K562 (cell line): Measurements from ENCODE around the gene ZG16B. TPM values are rescaled to one million over a fixed set of nuclear protein-coding genes. Genes with fewer than 3 reads are reported as not detected.
A peak's percentile ranks its signal among the peaks of the same experiment; 100 is the strongest.

Experiments
- ARID1B ChIP-seq: fragments of 450-650 bp; IDR thresholded peaks from 2 replicates; pipeline ENCODE4 v1.6.1; 2016; ENCODE audit warnings: antibody characterized with exemption, mild to moderate bottlenecking, inconsistent platforms
- ATF3 ChIP-seq, 2 experiments: fragments of 450-650 bp in 1 of 2; sonication (generic) in 1 of 2; formaldehyde crosslinking in 1 of 2; IDR thresholded peaks in 1 of 2; conservative IDR thresholded peaks in 1 of 2; 2 replicates each; pipeline versions ENCODE4 v1.6.1 to v1.8.1; 2016 to 2023; ENCODE audit warnings: mild to moderate bottlenecking in 2 of 2, moderate library complexity in 2 of 2, inconsistent platforms in 1 of 2, missing genetic modification reagents in 1 of 2
- BRD9 ChIP-seq: fragments of 450-650 bp; IDR thresholded peaks from 2 replicates; pipeline ENCODE4 v1.6.1; 2018; ENCODE audit warnings: low read depth; ENCODE audit not compliant: partially characterized antibody
- CBFA2T3 ChIP-seq: fragments of 450-650 bp; IDR thresholded peaks from 2 replicates; pipeline ENCODE4 v1.6.1; 2017
- CTBP1 ChIP-seq: fragments of 450-650 bp; IDR thresholded peaks from 2 replicates; pipeline ENCODE4 v1.6.1; 2016; ENCODE audit warnings: borderline replicate concordance
- ESRRA ChIP-seq: fragments of 450-650 bp; IDR thresholded peaks from 2 replicates; pipeline ENCODE4 v1.6.1; 2014; ENCODE audit warnings: low read depth, mild to moderate bottlenecking, moderate library complexity, borderline replicate concordance
- ETV5 ChIP-seq: sonication (generic); formaldehyde crosslinking; IDR thresholded peaks from 2 replicates; pipeline ENCODE4 v1.4.0; 2020; ENCODE audit warnings: low read depth, mild to moderate bottlenecking, missing genetic modification reagents
- FOSL1 ChIP-seq: fragments of 200-800 bp; sonication (Bioruptor generic); conservative IDR thresholded peaks from 2 replicates; pipeline ENCODE4 v1.6.1; 2016; ENCODE audit warnings: missing genetic modification characterization, missing compliant biosample characterization
- HEY1 ChIP-seq: fragments of 250-450 bp; sonication (Bioruptor Pico); IDR thresholded peaks from 2 replicates; pipeline ENCODE4 v1.5.0; 2020; ENCODE audit warnings: mild to moderate bottlenecking, moderate library complexity, borderline replicate concordance
- JUND ChIP-seq, 2 experiments: IDR thresholded peaks; 2 replicates in 1 of 2; 3 replicates in 1 of 2; pipeline ENCODE4 v1.6.1; 2011; ENCODE audit warnings: borderline replicate concordance in 2 of 2, low read depth in 2 of 2, low read length in 2 of 2, improper control_type of control experiment in 1 of 2, missing biosample characterization in 1 of 2, missing genetic modification characterization in 1 of 2, missing genetic modification reagents in 1 of 2
- MBD1 ChIP-seq: fragments of 250-450 bp; sonication (Bioruptor Pico); IDR thresholded peaks from 2 replicates; pipeline ENCODE4 v1.8.0; 2022; ENCODE audit warnings: inconsistent platforms
- MLX ChIP-seq, 2 experiments: fragments of 450-650 bp in 1 of 2; sonication (generic) in 1 of 2; formaldehyde crosslinking; conservative IDR thresholded peaks; 2 replicates each; pipeline versions ENCODE4 v1.4.0 to v1.8.1; 2020 to 2022; ENCODE audit warnings: mild to moderate bottlenecking in 1 of 2, missing genetic modification reagents in 1 of 2
- SMAD1 ChIP-seq: fragments of 150-350 bp; IDR thresholded peaks from 2 replicates; pipeline ENCODE4 v1.6.1; 2014; ENCODE audit warnings: low read length, low read depth; ENCODE audit not compliant: partially characterized antibody
- SMARCA4 ChIP-seq: fragments of 450-650 bp; IDR thresholded peaks from 2 replicates; pipeline ENCODE4 v1.6.1; 2016
- SMARCE1 ChIP-seq: fragments of 450-650 bp; IDR thresholded peaks from 2 replicates; pipeline ENCODE4 v1.7.1; 2016; ENCODE audit warnings: mild to moderate bottlenecking
- TCF3 ChIP-seq: sonication (generic); formaldehyde crosslinking; IDR thresholded peaks from 2 replicates; pipeline ENCODE4 v1.4.0; 2020; ENCODE audit warnings: mild to moderate bottlenecking, missing genetic modification reagents
- TEAD4 ChIP-seq, 2 experiments: sonication (generic) in 1 of 2; formaldehyde crosslinking in 1 of 2; IDR thresholded peaks; 2 replicates each; pipeline versions ENCODE4 v1.6.1 to v1.8.0; 2012 to 2022; ENCODE audit warnings: borderline replicate concordance in 1 of 2, inconsistent platforms in 1 of 2, low read length in 1 of 2, mild to moderate bottlenecking in 1 of 2, missing genetic modification reagents in 1 of 2
- ZFP36 ChIP-seq: fragments of 150-350 bp; IDR thresholded peaks from 2 replicates; pipeline ENCODE4 v1.6.1; 2018; ENCODE audit warnings: low read length, low read depth; ENCODE audit not compliant: partially characterized antibody
- ZNF316 ChIP-seq: fragments of 450-650 bp; IDR thresholded peaks from 2 replicates; pipeline ENCODE4 v1.6.1; 2016
- ZNF589 ChIP-seq: fragments of 200-800 bp; sonication (Bioruptor generic); IDR thresholded peaks from 2 replicates; pipeline ENCODE4 v1.6.1; 2016; ENCODE audit warnings: low read depth, missing genetic modification characterization, missing compliant biosample characterization
- polyA plus RNA-seq, 8 experiments: library from polyadenylated mRNA; depleted of rRNA in 4 of 8; stranded (reverse) in 5 of 8; unstranded in 3 of 8; fragments of >200 nt; fragmentation: Nextera tagmentation in 2 of 8; fragmentation: Illumina TruSeq in 1 of 8; extraction: Ambion mirVana in 2 of 8; extraction: Trizol in 1 of 8; gene quantifications; 2 replicates each; pipeline versions ENCODE4 v1.2.1 to v1.2.3, GENCODE V29; 2011 to 2014; ENCODE audit warnings: inconsistent platforms in 1 of 8, missing spikeins in 1 of 8
- total RNA-seq, 7 experiments: library from RNA; depleted of rRNA in 6 of 7; stranded (reverse); fragments of >200 nt in 6 of 7; fragmentation: Illumina TruSeq in 2 of 7; extraction: Trizol in 2 of 7; gene quantifications; 2 replicates each; pipeline versions ENCODE4 v1.2.1 to v1.2.3, GENCODE V29; 2011 to 2021; ENCODE audit warnings: low replicate concordance in 1 of 7

The ZG16B gene
- total and polyA plus RNA-seq, 9 of the 15 experiments (the other 6 are each of a cell fraction or from before 2014, with no cell fraction given) = 0.25 to 0.43 (median 0.34) TPM; not detected in 5

GRCh38 chr16:2835638-2836493 is 5.8 kb downstream of the ZG16B start (continued):
- TF ChIP-seq ATF3 (IDR thresholded peaks at IDR 0.05) = peak; percentile 55; the same call in 1 of the 2 replicates
- TF ChIP-seq ATF3 (CRISPR knock-in tag; conservative IDR thresholded peaks at IDR 0.05) = no peak
- no peak for TF ChIP-seq ZNF316
- TF ChIP-seq MBD1 = no peak
- peak; percentile 59; the same call in 1 of the 2 replicates for TF ChIP-seq SMARCA4
- TF ChIP-seq FOSL1 (tag) = peak; percentile 87
- peak; percentile 70; the same call in 1 of the 2 replicates for TF ChIP-seq SMARCE1
- peak; percentile 61 for TF ChIP-seq CTBP1
- TF ChIP-seq SMAD1 = no peak
- TF ChIP-seq BRD9 = no peak
- TF ChIP-seq TCF3 (CRISPR knock-in tag) = peak; percentile 34; the same call in 1 of the 2 replicates
- TF ChIP-seq ARID1B = peak; percentile 59
- peak; percentile 69; the same call in 1 of the 2 replicates for TF ChIP-seq ETV5 (CRISPR knock-in tag)
- TF ChIP-seq TEAD4 (IDR thresholded peaks at IDR 0.05; ENCODE audit: low read length) = peak; percentile 57; the same call in 1 of the 2 replicates
- no peak for TF ChIP-seq TEAD4 (CRISPR knock-in tag; IDR thresholded peaks at IDR 0.05; ENCODE audit: borderline replicate concordance)
- peak; percentile 54; the same call in 1 of the 2 replicates for TF ChIP-seq ZNF589 (CRISPR knock-in tag)
- no peak for TF ChIP-seq ZFP36
- TF ChIP-seq MLX (CRISPR knock-in tag; conservative IDR thresholded peaks at IDR 0.05) = no peak
- peak; percentile 50; the same call in 1 of the 2 replicates for TF ChIP-seq JUND (IDR thresholded peaks at IDR 0.05; ENCODE audit: borderline replicate concordance, low read depth, low read length)
- TF ChIP-seq JUND (tag; IDR thresholded peaks at IDR 0.05; ENCODE audit: borderline replicate concordance, low read depth, low read length) = no peak
- TF ChIP-seq CBFA2T3 = peak; percentile 43; the same call in 1 of the 2 replicates
- peak; percentile 64; the same call in 1 of the 2 replicates for TF ChIP-seq ESRRA
- no peak for TF ChIP-seq HEY1 (CRISPR knock-in tag)
